GM12874 (cell line): ENCODE data around the gene NPAS3.

Source experiments
- TF ChIP-seq, protein P1 (sequence below): IDR thresholded peaks from 2 replicates; pipeline ENCODE4 v1.5.1; 2011; ENCODE audit warnings: low read depth, mild to moderate bottlenecking, control low read depth, low read length, moderate library complexity; ENCODE audit not compliant: insufficient read depth

NPAS3 gene

DNA sequence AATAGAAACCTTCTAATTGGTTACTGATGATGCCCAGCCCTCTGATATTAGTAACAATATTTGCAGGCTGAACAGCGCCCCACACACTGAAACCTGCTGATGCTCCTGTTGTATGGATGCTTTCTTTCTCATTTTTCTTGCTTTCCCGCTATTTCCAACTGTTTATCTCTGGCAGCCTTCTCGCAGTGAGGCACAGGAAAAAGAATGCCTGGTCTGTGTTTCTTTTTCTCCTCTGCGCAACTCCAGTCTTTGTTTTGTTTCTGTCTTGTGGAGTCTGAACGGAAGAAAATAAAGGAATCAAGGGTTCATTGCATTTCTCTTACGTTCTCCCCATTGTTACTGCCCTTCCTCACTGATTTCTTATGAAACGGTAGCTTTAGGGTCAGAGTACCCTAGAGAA lies 561.0 kb downstream of the NPAS3 start:
- TF ChIP-seq, protein P1, sequence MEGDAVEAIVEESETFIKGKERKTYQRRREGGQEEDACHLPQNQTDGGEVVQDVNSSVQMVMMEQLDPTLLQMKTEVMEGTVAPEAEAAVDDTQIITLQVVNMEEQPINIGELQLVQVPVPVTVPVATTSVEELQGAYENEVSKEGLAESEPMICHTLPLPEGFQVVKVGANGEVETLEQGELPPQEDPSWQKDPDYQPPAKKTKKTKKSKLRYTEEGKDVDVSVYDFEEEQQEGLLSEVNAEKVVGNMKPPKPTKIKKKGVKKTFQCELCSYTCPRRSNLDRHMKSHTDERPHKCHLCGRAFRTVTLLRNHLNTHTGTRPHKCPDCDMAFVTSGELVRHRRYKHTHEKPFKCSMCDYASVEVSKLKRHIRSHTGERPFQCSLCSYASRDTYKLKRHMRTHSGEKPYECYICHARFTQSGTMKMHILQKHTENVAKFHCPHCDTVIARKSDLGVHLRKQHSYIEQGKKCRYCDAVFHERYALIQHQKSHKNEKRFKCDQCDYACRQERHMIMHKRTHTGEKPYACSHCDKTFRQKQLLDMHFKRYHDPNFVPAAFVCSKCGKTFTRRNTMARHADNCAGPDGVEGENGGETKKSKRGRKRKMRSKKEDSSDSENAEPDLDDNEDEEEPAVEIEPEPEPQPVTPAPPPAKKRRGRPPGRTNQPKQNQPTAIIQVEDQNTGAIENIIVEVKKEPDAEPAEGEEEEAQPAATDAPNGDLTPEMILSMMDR = no peak

DNA sequence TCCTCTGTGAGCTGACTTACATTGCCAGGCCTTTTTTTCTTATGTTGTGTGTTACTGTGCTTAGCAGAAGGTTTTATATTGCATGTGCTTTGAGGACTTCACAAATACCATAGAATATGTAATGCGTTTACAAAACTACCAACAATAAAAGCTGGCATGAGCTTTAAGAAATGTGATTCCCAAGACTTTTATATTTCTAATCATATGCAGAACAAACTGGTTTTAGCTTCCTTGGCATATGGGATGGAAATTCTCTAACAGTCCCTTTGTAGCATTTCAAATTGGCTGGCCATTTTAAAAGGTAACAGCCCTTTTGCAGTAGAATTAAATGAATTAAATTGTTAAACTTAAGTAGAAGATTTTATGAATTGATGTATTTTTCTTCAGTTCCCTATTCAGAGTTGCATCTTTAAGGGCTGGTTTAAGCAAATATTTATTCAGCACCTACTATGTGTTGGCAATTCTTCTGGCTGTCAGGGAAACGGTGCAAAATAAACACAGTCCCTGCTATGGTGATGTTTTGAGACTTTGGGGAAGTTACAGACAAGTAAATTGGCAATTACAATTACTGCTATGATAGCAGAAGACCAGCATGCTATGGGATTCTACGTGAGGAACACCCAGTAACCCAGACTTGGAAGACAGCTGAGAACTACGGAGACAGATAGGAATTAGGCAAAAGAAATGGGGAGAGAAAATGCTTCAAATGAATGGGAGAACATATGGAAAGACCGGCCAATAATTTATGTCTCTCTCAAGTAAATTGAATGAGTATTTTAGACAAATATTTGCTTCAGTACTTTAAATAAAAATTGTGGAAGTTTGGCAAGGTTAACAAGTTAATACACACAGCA lies 565.8 kb downstream of the NPAS3 start:
- TF ChIP-seq, protein P1 = no peak

DNA sequence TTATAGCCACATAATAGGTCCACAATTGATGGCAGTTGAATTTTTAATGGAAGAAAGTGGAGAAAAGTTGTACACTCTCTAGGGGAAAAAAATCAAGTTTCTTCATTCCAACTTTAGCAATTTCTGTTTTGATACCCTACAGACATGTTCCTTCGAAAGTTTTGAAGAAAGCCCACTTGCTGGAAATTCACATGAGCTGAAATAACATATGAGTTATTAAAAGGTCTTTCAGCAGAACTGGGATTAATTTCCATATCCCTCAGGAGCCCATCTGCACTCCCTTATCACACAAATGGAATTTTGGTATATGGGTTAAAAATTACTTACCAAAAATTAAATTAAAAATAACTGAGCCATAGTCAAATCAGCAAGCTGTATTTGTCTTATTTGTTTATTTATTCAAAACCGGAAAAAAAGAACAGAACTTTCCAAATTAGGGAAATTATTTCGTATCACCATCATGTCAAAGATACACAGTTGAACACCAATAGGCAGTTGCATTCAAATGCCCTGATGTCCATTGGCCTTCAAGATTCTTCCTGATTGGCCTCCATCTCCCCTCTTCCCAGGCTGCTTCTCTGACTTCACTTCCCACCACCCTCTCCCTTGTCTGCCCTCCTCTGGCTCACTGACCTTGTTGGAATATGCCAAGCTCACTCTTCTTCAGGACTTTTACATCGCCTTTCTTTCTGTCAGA lies 566.7 kb downstream of the NPAS3 start:
- TF ChIP-seq, protein P1 = no peak

DNA sequence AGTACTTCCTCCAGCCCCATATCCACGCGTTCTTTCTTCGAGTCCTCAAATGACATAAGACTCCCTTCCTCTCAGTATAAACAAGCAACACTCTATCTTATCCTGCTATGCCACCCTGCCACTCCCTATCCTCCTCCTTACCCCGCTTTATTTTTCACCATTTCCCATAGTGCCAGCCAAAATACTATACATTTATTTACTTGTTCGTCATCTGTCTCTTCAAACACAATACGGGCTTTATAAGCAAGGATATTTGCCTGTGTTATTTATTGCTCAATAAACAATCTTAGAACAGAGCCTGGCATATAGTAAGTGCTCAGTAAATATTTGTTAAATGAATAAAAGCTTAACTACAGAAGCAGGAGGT lies 567.3 kb downstream of the NPAS3 start:
- TF ChIP-seq, protein P1 = no peak

DNA sequence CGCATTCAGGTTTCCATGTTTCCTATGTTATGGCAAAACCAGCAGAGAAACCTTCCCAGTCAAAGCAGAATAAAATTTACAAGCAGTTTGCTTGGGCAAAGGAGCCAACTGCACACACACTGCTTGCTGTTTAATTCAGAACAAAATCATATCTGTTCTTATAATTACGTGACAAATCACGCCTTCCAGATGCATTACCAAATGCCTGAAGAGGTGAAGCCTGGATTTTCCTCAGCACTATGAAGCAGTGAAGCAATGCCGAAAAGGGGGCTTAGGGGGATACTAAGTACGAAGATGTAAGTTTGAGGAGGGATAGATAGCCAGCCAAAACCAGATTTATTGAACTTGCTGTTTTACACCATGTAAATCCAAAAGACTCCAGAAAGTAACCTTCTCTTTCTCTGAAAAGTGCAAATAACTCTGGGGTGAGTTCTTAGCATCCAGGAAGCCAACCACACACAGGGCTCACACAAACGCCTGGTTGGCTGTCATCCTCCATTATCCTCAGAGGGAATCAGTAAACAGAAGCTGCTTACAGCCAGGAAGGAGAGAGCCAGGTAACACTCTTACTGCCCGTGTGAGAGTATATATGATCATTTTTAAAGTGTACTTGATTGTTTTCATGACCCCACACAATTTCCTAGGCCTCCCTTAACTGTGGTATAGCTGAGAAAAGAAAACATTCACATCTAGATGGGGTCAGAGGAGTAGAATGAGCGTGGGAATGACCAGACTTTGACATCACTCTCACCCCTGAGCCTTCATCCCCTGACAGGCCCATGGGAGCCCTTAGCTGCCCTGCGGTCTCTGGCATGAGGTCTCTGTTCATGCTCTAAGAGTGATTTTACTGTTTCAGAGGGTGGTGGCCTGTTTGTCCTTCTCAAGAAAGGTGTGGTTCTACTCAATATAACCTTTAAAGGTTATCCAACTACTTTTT lies 569.7 kb downstream of the NPAS3 start:
- TF ChIP-seq, protein P1 = no peak

DNA sequence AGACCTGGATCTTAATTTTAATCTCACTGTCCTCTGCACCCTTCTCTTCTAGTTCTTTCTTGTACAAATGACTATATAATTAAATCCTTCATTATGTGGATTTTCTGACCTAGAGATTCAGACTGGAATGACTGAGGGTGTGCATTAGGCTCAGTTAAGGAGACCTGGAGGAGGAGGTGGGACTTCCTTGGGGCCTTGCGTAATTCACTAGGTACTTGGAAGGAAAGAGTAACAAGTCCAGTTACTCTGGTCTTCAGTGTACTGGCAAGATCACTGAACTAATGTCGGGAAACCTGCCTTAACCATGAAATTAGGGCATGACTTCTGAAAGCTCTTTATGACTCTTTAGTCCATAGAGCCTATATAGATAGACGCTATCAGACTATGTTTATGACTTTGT lies 570.8 kb downstream of the NPAS3 start:
- TF ChIP-seq, protein P1 = no peak

DNA sequence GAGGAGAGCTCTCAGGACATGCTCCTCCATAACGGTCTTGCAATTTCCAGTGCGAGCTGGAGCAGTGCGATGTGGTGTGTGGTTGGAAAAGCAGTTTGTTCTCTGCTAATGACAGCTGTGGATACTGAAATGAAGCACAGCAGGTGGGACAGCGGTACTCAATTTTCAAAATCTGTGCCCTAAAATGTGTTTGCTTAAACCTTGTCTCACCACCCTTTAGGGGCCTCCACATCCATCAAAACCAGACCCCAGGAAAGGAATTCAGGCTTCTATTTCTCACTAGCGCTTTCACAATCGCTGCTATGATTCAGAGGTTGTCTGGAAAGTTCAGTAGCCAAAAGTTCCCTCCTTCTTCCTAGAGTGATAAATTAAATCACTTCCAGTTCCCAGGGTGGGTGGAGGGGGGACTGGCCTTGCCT lies 571.4 kb downstream of the NPAS3 start:
- TF ChIP-seq, protein P1 = no peak
